Stimulated activated CD4-positive, alpha-beta T cell treated with anti-CD3 and anti-CD28 coated beads, Interleukin-12 subunit alpha, Interleukin-12 subunit beta, amount 100 ng/mL, for 48 hours (primary cell): ENCODE results near the gene BSCL2.
"Not testable (repeated sequence)": the region's sequence is repeated elsewhere in the genome, so short reads cannot be mapped to it uniquely, and the experiment has no call there.

Source experiments
- DNase-seq, 3 donors: peaks; one replicate each; pipeline ENCODE4 v3.0.0-alpha.2; 2020; ENCODE audit warnings: low read depth in 2 of 3, low spot score in 1 of 3

BSCL2 gene

GRCh38 chr11:62688491-62688890 is 18.7 kb downstream of the BSCL2 start:
- DNase-seq: no peak

GRCh38 chr11:62687508-62688396 is 19.5 kb downstream of the BSCL2 start:
- DNase-seq: no peak

DNA sequence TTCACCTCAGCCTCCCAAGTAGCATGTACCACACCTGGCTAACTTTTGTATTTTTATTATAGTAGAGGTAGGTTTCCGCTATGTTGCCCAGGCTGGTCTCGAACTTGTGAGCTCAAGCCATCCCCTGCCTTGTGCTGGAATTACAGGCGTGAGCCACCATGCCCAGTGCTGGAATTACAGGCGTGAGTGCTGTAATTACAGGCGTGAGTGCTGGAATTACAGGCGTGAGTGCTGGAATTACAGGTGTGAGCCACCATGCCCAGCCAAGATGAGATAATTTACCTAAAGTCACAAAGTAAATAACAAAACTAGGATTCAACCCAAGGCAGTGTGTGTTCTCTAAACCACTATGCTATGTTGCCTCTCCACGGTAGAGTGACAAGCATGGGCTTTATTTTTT is 24.7 kb downstream of the BSCL2 start:
- no peak for DNase-seq

DNA sequence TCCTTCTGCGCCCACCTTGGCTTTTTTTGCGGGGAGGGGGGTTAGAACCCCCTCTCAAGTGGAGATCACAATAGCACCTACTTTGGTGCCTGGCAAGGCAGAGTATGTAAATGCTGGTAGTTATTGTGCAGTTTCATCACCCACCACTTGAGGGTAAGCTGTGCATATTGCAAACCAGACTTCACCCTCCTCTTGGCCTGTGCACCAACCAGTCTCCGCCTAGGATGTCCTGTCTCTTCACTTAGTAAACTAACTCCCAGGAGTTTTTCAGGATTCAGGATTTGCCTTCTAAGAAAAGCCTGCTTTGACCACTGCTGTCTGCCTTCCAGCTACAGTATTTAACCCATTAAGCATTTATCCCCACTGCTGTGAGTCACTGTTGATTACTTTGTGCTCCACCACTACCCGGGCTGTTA is 26.4 kb downstream of the BSCL2 start:
- no peak for DNase-seq

GRCh38 chr11:62678770-62679696 is 28.2 kb downstream of the BSCL2 start, which contains the start of gene UBXN1:
Gene UBXN1 (minus strand): TSS chr11:62679073. CDS start chr11:62678923, 150 bp downstream.
- DNase-seq: peak; percentile 81 to 86 (median 83)

- DNase-seq: no peak
Observed at GRCh38 chr11:62678433-62678769, 28.8 kb downstream of the BSCL2 start.

DNA sequence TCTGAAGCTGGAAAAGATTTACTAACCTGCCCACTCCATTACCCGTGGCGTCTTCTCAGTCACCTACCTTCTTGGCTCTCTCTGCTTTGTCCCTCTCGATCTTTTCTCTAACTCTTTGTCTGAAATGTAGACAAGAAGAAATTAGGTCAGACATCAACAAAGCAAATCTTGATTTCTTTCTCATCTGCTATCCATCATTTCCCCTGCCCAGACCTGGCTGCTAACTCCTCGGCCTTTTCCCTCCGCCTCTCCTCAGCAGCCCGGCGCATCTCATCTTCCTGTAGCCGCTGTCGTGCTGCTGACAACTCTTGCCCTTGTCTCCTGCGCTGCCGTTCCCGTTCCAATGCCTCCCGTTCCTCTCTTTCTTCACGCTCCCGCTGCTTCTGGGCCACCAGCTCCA is 29.5 kb downstream of the BSCL2 start:
- no peak for DNase-seq

DNA sequence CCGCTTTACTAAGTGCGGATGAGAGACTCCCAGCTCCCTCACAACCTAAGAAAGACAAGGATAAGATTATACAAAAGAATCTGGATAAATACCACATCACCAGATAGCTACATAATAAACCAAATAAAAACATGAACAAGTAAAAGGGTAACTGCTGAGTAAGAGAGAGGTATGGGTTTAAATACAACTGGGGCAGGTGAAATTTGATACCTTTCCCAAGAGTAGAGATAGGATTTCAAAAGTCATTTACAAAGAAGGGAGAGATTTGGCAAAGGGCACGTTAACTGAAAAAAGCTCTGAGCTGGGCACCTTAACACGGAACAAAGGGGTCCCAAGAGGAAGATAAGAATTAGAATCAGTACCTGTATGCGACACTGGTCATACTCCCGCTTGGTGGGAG is 30.1 kb downstream of the BSCL2 start:
- no peak for DNase-seq

DNA sequence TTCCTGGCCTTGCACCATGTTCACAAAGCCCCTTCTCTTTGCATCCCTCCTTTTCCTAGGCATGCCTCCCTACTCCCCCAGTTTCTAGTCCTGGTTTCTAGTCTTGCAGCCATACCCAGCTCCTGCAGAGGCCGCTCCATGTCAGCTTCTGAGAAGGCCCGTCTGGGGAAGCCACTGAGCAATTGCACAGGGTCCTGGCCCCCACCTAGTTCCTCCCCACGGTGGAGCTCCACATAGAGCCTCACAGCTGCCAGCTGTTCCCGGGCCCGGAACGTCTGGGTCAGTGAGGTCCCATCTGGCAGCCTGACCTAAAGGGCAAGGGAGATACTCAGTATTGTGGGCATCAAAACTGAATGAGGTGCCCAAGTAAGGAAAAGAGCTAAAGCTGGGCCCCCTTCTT is 30.5 kb downstream of the BSCL2 start:
- DNase-seq: no peak

- not testable (repeated sequence) for DNase-seq
Observed at GRCh38 chr11:62675415-62675814, 31.8 kb downstream of the BSCL2 start.

DNA sequence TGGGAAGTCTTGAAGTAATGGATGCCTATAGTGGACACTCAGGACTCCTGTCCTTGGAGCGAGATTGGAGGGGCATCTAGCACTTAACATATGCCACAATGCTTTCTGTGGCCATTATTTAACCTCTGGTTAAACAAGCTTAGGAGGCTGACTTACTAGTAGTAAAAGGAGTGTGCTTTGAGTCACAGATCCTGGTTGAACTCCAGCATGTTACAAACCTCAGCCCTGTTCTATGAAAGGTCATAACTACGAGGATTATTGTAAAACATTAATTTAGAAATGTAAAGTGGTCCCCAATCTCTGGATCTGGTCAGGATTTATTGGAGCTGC is 34.1 kb downstream of the BSCL2 start:
- no peak for DNase-seq

DNA sequence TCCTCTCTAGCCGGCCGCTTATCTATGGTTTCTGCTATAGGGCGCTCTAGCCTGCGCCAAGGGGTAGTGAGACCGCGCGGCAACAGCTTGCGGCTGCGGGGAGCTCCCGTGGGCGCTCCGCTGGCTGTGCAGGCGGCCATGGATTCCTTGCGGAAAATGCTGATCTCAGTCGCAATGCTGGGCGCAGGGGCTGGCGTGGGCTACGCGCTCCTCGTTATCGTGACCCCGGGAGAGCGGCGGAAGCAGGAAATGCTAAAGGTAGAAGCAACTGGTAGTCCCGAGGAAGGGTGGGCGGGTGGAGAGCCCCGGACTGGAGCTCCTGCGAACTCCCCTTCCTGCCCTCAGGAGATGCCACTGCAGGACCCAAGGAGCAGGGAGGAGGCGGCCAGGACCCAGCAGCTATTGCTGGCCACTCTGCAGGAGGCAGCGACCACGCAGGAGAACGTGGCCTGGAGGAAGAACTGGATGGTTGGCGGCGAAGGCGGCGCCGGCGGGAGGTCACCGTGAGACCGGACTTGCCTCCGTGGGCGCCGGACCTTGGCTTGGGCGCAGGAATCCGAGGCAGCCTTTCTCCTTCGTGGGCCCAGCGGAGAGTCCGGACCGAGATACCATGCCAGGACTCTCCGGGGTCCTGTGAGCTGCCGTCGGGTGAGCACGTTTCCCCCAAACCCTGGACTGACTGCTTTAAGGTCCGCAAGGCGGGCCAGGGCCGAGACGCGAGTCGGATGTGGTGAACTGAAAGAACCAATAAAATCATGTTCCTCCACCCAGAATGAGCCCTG is 35.4 kb downstream of the BSCL2 start, which contains the start of the genes LBHD1 and UQCC3:
Gene LBHD1, minus strand, starts transcription at position 660 of the 782 bp plus-strand sequence. CDS start 2,236 bp downstream, outside the sequence.
Gene UQCC3, plus strand, starts transcription at position 66 of the 782 bp plus-strand sequence. Its CDS starts 73 bp downstream, at position 139.
- DNase-seq: peak; percentile 67 to 86 (median 69)

- no peak for DNase-seq
Observed at GRCh38 chr11:62671236-62671607, 36.0 kb downstream of the BSCL2 start.

- DNase-seq: no peak
Observed at GRCh38 chr11:62669420-62670161, 37.6 kb downstream of the BSCL2 start.

- DNase-seq: no peak
Observed at GRCh38 chr11:62667460-62667859, 39.8 kb downstream of the BSCL2 start.

GRCh38 chr11:62666259-62666926 is 40.8 kb downstream of the BSCL2 start:
- no peak for DNase-seq

DNA sequence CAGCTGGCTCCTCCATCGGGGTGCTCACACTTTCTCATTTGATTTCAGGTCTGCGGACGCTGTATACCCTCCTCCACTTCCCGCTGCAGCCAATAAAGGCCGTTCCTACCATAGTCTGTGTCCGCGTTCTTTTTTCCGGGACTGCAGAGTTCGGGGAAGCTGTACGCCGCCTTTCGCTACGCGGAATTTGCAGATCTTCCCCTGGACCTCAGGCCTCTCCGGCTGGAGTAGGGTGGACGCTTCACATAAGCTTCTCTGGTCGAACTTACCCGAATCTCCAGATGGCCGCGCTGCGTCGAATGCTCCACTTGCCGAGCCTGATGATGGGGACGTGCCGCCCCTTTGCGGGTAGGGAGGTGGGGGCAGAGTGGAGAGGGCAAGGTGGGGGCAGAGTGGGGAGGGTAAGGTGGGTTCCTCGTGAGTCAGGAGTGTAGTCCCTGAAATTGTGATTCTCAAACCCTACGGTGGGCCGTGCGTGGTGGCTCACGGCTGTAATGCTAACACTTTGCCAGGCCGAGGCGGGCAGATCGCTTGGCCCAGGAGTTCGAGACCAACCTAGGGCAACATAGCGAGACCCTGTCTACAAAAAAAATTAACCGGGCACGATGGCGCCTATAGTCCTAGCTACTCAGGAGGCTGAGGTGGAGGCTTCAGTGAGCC is 41.5 kb downstream of the BSCL2 start:
- peak in 1 of 3 donors; percentile 38 for DNase-seq

GRCh38 chr11:62665075-62665598 is 42.1 kb downstream of the BSCL2 start, which contains the start of the genes C11orf98 and CSKMT:
Gene C11orf98 (minus strand): TSS chr11:62665210. CDS start chr11:62665169, 41 bp downstream.
Gene CSKMT (plus strand): TSS chr11:62665312. CDS start chr11:62665880, 568 bp downstream.
- peak; percentile 94 to 98 (median 95) for DNase-seq
